HepG2 (cell line): ENCODE results near the gene GSK3A. TPM values are rescaled to one million over a fixed set of nuclear protein-coding genes. Genes with fewer than 3 reads are reported as not detected.
A peak's percentile ranks its signal among the peaks of the same experiment; 100 is the strongest.

Experiments
- ARNTL ChIP-seq: sonication (generic); formaldehyde crosslinking; IDR thresholded peaks from 2 replicates; pipeline ENCODE4 v1.4.0; 2020; ENCODE audit warnings: mild to moderate bottlenecking, missing genetic modification reagents
- ATF1 ChIP-seq: IDR thresholded peaks from 2 replicates; pipeline ENCODE4 v1.6.1; 2016; ENCODE audit warnings: mild to moderate bottlenecking, control low read depth
- FOXC1 ChIP-seq: sonication (generic); formaldehyde crosslinking; IDR thresholded peaks from 2 replicates; pipeline ENCODE4 v1.8.0; 2022; ENCODE audit warnings: mild to moderate bottlenecking, missing genetic modification reagents, borderline replicate concordance
- MAFF ChIP-seq: IDR thresholded peaks from 2 replicates; pipeline ENCODE4 v1.6.1; 2011; ENCODE audit warnings: low read depth, low read length, improper control_type of control experiment
- NFAT5 ChIP-seq: sonication (generic); formaldehyde crosslinking; IDR thresholded peaks from 2 replicates; pipeline ENCODE4 v1.4.0; 2020; ENCODE audit warnings: missing genetic modification reagents
- PCBP2 ChIP-seq: fragments of 200-400 bp; formaldehyde crosslinking; optimal IDR thresholded peaks from 2 replicates; pipeline ENCODE3; 2018; ENCODE audit warnings: low read length, low read depth; ENCODE audit not compliant: poor library complexity, severe bottlenecking
- TMF1 ChIP-seq: sonication (generic); formaldehyde crosslinking; IDR thresholded peaks from 2 replicates; pipeline ENCODE4 v1.8.1; 2022; ENCODE audit warnings: low read depth, missing genetic modification reagents
- ZBTB37 ChIP-seq: sonication (generic); formaldehyde crosslinking; IDR thresholded peaks from 2 replicates; pipeline ENCODE4 v1.4.0; 2020; ENCODE audit warnings: mild to moderate bottlenecking, missing genetic modification reagents
- ZNF768 ChIP-seq: sonication (generic); formaldehyde crosslinking; IDR thresholded peaks from 2 replicates; pipeline ENCODE4 v1.4.0; 2020; ENCODE audit warnings: missing genetic modification reagents
- polyA plus RNA-seq, 8 experiments: library from polyadenylated mRNA; depleted of rRNA in 3 of 8; stranded (reverse) in 7 of 8; unstranded in 1 of 8; fragments of >200 nt; fragmentation: Illumina TruSeq in 4 of 8; extraction: Trizol in 4 of 8; gene quantifications; 2 replicates each; pipeline versions ENCODE4 v1.2.1 to v1.2.3, GENCODE V29; 2011 to 2016; ENCODE audit warnings: low read depth in 4 of 8, missing spikeins in 1 of 8, mixed read lengths in 1 of 8; ENCODE audit not compliant: insufficient read depth in 1 of 8
- total RNA-seq, 5 experiments: library from RNA; depleted of rRNA; stranded (reverse); fragments of >200 nt; fragmentation: Illumina TruSeq; extraction: Trizol; gene quantifications; 2 replicates each; pipeline ENCODE4 v1.2.3, GENCODE V29; 2016; ENCODE audit warnings: low read depth in 1 of 5
- TF ChIP-seq, protein P1 (sequence below): sonication (generic); formaldehyde crosslinking; IDR thresholded peaks from 2 replicates; pipeline ENCODE4 v1.9.0; 2021; ENCODE audit warnings: mild to moderate bottlenecking, missing genetic modification reagents
- TF ChIP-seq, protein P2 (sequence below): sonication (generic); formaldehyde crosslinking; IDR thresholded peaks from 2 replicates; pipeline ENCODE4 v1.5.0; 2020; ENCODE audit warnings: missing genetic modification reagents
- TF ChIP-seq, protein P3 (sequence below): sonication (generic); formaldehyde crosslinking; conservative IDR thresholded peaks from 2 replicates; pipeline ENCODE4 v1.8.0; 2022; ENCODE audit warnings: missing genetic modification reagents

GSK3A gene
- total and polyA plus RNA-seq, 2 of the 13 experiments (the other 11 are each of a cell fraction or from before 2014, with no cell fraction given) = 16.9 to 52.5 TPM

DNA sequence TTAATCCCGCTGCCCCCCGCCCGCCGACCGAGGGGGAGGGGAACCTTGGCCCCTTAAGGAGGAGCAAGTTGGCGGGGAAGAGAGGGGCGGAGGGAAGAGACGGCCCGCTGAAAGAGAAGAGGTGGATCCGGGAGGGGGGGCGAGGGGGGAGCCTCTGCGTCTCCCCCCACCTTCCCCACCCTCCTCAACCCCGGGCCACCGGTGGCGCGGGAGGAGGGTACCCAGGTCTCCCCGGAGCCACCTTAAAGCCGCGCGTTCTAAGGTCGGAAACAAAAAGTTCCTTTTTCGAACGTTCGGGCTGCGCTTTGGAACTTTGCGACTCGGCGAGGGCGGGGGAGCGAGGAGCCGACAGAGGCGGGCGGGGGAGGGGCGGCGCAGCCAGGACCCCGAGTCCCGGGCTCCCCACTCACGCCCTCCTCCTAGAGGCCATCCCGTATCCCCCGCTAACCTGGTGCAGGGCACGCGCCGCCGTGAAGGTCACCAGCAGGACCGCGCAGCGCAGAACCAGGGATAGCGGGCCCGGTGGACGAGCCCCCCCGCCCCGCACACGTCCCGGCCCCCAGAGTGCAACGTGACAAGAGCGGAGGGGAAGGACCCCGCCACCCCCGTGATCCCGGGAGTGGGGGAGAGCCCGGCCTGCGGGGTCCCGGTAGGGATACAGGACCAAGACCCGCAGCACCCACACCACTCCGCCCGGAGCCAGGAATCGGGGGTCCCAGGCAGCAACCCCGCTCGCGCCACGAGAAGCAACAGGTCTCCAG, 11.9 kb upstream of the GSK3A start (continued):
- TF ChIP-seq, protein P1, sequence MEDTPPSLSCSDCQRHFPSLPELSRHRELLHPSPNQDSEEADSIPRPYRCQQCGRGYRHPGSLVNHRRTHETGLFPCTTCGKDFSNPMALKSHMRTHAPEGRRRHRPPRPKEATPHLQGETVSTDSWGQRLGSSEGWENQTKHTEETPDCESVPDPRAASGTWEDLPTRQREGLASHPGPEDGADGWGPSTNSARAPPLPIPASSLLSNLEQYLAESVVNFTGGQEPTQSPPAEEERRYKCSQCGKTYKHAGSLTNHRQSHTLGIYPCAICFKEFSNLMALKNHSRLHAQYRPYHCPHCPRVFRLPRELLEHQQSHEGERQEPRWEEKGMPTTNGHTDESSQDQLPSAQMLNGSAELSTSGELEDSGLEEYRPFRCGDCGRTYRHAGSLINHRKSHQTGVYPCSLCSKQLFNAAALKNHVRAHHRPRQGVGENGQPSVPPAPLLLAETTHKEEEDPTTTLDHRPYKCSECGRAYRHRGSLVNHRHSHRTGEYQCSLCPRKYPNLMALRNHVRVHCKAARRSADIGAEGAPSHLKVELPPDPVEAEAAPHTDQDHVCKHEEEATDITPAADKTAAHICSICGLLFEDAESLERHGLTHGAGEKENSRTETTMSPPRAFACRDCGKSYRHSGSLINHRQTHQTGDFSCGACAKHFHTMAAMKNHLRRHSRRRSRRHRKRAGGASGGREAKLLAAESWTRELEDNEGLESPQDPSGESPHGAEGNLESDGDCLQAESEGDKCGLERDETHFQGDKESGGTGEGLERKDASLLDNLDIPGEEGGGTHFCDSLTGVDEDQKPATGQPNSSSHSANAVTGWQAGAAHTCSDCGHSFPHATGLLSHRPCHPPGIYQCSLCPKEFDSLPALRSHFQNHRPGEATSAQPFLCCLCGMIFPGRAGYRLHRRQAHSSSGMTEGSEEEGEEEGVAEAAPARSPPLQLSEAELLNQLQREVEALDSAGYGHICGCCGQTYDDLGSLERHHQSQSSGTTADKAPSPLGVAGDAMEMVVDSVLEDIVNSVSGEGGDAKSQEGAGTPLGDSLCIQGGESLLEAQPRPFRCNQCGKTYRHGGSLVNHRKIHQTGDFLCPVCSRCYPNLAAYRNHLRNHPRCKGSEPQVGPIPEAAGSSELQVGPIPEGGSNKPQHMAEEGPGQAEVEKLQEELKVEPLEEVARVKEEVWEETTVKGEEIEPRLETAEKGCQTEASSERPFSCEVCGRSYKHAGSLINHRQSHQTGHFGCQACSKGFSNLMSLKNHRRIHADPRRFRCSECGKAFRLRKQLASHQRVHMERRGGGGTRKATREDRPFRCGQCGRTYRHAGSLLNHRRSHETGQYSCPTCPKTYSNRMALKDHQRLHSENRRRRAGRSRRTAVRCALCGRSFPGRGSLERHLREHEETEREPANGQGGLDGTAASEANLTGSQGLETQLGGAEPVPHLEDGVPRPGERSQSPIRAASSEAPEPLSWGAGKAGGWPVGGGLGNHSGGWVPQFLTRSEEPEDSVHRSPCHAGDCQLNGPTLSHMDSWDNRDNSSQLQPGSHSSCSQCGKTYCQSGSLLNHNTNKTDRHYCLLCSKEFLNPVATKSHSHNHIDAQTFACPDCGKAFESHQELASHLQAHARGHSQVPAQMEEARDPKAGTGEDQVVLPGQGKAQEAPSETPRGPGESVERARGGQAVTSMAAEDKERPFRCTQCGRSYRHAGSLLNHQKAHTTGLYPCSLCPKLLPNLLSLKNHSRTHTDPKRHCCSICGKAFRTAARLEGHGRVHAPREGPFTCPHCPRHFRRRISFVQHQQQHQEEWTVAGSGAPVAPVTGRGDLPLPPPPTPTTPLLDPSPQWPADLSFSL (CRISPR knock-in tag) = no peak
- no peak for TF ChIP-seq ATF1
- TF ChIP-seq ZBTB37 (CRISPR knock-in tag) = no peak
- TF ChIP-seq, protein P2, sequence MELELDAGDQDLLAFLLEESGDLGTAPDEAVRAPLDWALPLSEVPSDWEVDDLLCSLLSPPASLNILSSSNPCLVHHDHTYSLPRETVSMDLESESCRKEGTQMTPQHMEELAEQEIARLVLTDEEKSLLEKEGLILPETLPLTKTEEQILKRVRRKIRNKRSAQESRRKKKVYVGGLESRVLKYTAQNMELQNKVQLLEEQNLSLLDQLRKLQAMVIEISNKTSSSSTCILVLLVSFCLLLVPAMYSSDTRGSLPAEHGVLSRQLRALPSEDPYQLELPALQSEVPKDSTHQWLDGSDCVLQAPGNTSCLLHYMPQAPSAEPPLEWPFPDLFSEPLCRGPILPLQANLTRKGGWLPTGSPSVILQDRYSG (CRISPR knock-in tag) = no peak
- TF ChIP-seq ARNTL = peak; percentile 46
- peak; percentile 49; the same call in 1 of the 2 replicates for TF ChIP-seq FOXC1 (CRISPR knock-in tag)
- TF ChIP-seq, protein P3, sequence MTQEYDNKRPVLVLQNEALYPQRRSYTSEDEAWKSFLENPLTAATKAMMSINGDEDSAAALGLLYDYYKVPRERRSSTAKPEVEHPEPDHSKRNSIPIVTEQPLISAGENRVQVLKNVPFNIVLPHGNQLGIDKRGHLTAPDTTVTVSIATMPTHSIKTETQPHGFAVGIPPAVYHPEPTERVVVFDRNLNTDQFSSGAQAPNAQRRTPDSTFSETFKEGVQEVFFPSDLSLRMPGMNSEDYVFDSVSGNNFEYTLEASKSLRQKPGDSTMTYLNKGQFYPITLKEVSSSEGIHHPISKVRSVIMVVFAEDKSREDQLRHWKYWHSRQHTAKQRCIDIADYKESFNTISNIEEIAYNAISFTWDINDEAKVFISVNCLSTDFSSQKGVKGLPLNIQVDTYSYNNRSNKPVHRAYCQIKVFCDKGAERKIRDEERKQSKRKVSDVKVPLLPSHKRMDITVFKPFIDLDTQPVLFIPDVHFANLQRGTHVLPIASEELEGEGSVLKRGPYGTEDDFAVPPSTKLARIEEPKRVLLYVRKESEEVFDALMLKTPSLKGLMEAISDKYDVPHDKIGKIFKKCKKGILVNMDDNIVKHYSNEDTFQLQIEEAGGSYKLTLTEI (CRISPR knock-in tag) = no peak
- no peak for TF ChIP-seq NFAT5
- TF ChIP-seq TMF1 (CRISPR knock-in tag) = no peak
- TF ChIP-seq ZNF768 = peak; percentile 34; the same call in 1 of the 2 replicates
- TF ChIP-seq MAFF = no peak
- TF ChIP-seq PCBP2 = no peak
